Measurements from ENCODE around the gene SLC4A5. TPM values are rescaled to one million over a fixed set of nuclear protein-coding genes. Genes with fewer than 3 reads are reported as not detected.

Gene SLC4A5, protein sequence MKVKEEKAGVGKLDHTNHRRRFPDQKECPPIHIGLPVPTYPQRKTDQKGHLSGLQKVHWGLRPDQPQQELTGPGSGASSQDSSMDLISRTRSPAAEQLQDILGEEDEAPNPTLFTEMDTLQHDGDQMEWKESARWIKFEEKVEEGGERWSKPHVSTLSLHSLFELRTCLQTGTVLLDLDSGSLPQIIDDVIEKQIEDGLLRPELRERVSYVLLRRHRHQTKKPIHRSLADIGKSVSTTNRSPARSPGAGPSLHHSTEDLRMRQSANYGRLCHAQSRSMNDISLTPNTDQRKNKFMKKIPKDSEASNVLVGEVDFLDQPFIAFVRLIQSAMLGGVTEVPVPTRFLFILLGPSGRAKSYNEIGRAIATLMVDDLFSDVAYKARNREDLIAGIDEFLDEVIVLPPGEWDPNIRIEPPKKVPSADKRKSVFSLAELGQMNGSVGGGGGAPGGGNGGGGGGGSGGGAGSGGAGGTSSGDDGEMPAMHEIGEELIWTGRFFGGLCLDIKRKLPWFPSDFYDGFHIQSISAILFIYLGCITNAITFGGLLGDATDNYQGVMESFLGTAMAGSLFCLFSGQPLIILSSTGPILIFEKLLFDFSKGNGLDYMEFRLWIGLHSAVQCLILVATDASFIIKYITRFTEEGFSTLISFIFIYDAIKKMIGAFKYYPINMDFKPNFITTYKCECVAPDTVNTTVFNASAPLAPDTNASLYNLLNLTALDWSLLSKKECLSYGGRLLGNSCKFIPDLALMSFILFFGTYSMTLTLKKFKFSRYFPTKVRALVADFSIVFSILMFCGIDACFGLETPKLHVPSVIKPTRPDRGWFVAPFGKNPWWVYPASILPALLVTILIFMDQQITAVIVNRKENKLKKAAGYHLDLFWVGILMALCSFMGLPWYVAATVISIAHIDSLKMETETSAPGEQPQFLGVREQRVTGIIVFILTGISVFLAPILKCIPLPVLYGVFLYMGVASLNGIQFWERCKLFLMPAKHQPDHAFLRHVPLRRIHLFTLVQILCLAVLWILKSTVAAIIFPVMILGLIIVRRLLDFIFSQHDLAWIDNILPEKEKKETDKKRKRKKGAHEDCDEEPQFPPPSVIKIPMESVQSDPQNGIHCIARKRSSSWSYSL
- 0.30 and 0.32 TPM in 2 replicates for total RNA-seq

DNA sequence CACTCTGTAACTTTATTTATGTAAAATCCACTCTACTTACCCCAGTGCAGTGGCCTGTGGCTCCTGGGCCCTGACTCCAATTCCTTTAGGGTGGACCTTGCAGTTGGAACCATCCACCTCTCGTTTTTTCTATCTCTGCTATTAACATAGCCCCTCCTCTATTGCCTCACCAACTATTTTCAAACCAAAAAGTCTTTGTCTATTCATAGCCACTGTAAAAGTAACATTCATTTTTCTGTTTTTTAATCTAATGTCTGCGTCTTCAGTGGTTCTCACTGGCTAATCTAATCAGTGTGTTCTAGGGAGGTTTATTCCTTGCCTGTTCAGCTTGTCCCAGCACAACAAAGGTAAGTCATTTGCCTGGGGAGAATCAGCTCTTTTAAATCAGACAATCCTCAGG lies at the start of gene SLC4A5:
SLC4A5 (minus strand) TSS at position 101 of the 400 bp plus-strand sequence. CDS start 28,393 bp downstream, outside the sequence.

DNA sequence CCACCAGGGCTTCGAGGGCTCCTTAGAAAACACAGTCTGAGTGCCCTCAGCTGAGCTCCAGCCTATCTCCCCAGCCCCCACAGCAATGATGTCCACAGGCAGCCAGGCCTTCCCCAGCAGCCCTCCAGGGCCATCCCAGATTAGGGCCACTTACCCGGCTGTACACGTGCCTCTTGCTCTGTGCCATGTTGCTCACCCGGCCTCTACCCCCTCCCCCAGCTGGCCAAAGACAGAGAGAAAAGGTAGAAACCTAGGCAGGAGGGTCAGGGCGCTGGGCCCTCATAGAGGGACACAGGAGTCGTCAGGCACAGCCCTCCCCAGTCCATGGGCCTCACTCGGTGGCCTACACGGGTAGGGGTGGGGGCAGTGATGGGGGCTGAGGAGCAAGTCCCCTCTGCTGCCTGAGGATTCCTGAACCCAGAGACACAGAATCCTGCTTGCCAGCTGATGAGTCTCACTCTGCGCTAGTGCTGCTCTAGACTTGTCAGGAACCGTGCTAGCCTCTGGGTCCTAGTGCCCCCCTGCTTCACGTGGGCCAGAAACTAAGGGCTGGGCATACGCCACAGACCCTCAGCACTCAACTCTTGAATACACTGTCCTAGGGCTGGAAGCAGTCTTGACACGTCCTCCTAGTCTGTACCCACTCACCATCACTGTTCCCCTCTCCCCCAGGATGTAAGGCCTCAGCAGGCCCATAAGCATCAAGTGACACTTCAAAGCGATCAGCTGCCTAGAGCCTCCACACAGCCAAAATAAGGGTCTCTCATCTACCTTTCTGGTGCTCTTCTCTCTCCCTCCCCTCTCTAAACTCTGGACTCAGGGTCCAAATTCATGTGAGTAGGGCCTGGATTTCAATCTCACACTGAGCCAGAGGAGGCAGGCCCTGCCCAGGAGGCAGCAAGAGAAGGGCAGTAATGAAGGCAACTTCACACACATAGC lies 36.9 kb upstream of the SLC4A5 start, which contains the start of gene DCTN1:
DCTN1 (minus strand) TSS at position 461 of the 939 bp plus-strand sequence; CDS start at position 187, 274 bp downstream.

DNA sequence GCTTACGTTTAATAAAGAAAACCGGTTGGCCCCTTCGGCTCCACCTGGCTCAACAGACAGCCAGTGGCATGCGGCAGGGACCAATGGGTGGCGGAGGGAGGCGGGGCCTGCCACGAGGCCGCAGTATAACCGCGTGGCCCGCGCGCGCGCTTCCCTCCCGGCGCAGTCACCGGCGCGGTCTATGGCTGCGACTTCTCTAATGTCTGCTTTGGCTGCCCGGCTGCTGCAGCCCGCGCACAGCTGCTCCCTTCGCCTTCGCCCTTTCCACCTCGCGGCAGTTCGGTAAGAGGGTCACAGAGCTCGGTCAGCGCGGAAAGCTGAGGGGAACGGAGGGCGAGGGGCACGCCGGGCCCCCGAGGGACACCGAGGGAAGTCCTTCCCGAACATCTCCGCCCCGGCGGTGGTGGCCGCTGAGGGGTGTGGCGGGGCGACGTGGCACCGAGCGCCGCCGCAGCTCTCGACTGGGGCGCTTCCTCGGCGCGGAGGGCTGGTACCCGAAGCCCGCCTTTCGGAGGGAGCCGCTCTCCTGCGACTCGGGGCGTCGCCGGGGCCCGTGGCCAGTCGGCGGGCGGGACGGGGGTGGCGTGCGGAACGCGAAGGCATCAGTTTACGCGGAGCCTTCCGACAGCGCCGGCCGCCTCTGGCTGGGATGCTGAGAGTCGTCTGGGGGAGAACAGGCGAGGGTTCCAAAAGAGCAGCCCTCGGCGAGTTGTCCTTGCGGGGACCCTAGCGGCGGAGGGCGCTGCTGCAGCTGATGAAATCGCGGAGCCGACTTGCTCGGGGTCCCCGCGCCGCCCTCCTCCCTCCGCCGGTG lies 144.5 kb downstream of the SLC4A5 start, which contains the start of gene MTHFD2:
MTHFD2 (plus strand) TSS at position 155 of the 814 bp plus-strand sequence; CDS start at position 182, 27 bp downstream.

DNA sequence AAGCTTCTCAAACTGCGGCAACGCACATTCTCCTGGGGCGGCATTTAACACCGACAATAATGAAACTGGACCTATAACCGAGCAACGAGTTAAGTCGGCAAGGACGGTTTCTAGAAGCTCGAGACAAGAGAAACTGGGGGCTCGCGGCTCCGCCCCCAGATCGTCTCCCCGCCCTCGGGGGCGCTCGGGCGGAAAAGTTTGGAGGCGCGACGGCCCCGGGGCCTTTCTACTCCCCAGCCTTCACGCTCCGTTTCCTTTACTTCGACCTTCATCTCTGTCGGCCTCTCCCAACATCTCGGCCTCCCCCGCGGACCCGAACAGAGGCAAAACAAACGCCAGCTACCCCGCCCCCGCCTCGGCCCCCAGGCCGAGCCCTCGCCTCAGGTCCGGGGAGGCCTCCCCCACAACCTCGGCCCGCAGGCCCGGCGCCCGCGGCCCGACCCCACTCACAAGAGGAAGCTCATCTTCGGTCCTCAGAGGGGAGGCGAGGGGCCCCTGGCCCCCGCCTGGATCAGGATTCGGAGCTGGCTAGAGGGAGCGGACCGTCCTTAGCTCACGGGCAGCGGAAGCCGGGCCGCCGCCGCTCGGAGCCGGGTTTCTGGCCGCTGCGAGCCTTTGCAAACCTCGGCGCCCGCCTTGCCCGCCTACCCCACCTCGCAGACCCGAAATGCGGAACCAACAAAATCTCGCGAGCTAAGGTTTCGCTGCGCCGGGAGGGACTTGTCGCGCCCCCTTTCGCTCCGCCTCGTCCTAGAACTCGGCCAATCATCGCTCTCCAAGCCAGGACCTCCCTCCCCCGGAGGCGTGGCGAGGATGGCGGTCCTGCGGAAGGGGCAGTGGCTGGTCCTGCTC lies 164.8 kb downstream of the SLC4A5 start, which contains the start of gene MOB1A:
MOB1A (minus strand) TSS at position 669 of the 852 bp plus-strand sequence; CDS start at position 464, 205 bp downstream.

Other genes starting within 250 kb of the SLC4A5 start
- 43.2 and 55.9 TPM in 2 replicates for gene BOLA3, start 195.5 kb downstream of the SLC4A5 start, total RNA-seq
- gene MOB1A, start 164.5 kb downstream of the SLC4A5 start, total RNA-seq = 99.7 and 136 TPM in 2 replicates
- gene MTHFD2, start 144.8 kb downstream of the SLC4A5 start, total RNA-seq = 111 and 194 TPM in 2 replicates
- gene DCTN1, start 36.9 kb upstream of the SLC4A5 start, total RNA-seq = 113 and 127 TPM in 2 replicates
- gene C2orf81, start 78.2 kb upstream of the SLC4A5 start, total RNA-seq = 0.46 and 0.65 TPM in 2 replicates
- gene WDR54, start 78.3 kb upstream of the SLC4A5 start, total RNA-seq = 47.9 and 65.3 TPM in 2 replicates
- gene RTKN, start 98.5 kb upstream of the SLC4A5 start, total RNA-seq = 7.1 and 10.3 TPM in 2 replicates
- gene INO80B, start 111.7 kb upstream of the SLC4A5 start, total RNA-seq = 11.7 and 23.1 TPM in 2 replicates
- gene WBP1, start 115.0 kb upstream of the SLC4A5 start, total RNA-seq = 30.4 and 30.5 TPM in 2 replicates
- gene MOGS, start 122.0 kb upstream of the SLC4A5 start, total RNA-seq = 72.8 and 91.3 TPM in 2 replicates
- 47.7 and 52.4 TPM in 2 replicates for gene MRPL53, start 129.3 kb upstream of the SLC4A5 start, total RNA-seq
- 13.6 and 22.9 TPM in 2 replicates for gene CCDC142, start 139.6 kb upstream of the SLC4A5 start, total RNA-seq
- gene TTC31, start 139.7 kb upstream of the SLC4A5 start, total RNA-seq = 7.1 and 16.3 TPM in 2 replicates
- 1.6 and 1.7 TPM in 2 replicates for gene LBX2, start 156.2 kb upstream of the SLC4A5 start, total RNA-seq
- 14.3 and 17.2 TPM in 2 replicates for gene PCGF1, start 164.3 kb upstream of the SLC4A5 start, total RNA-seq
- not detected in 2 replicates for gene TLX2, start 171.0 kb upstream of the SLC4A5 start, total RNA-seq
- not detected in 2 replicates for gene DQX1, start 182.8 kb upstream of the SLC4A5 start, total RNA-seq
- gene AUP1, start 186.3 kb upstream of the SLC4A5 start, total RNA-seq = 84.8 and 116 TPM in 2 replicates
- gene HTRA2, start 186.5 kb upstream of the SLC4A5 start, total RNA-seq = 40.7 and 63.3 TPM in 2 replicates
- gene LOXL3, start 210.5 kb upstream of the SLC4A5 start, total RNA-seq = 2.9 and 4.4 TPM in 2 replicates
- 15.9 and 21.6 TPM in 2 replicates for gene DOK1, start 211.3 kb upstream of the SLC4A5 start, total RNA-seq

All from epithelial cell of umbilical artery (primary cell).